NCI-H1048 (cell line): ENCODE data around the gene HPRT1.

Experiments
- DNase-seq: peaks from one replicate; lab custom pipeline; 2025; lab: John Stamatoyannopoulos, UW

Gene HPRT1

GRCh38 chrX:134544135-134544512 is 84.2 kb downstream of the HPRT1 start:
- DNase-seq: no peak

- no peak for DNase-seq
Measured at GRCh38 chrX:134544513-134545151, 84.7 kb downstream of the HPRT1 start.

DNA sequence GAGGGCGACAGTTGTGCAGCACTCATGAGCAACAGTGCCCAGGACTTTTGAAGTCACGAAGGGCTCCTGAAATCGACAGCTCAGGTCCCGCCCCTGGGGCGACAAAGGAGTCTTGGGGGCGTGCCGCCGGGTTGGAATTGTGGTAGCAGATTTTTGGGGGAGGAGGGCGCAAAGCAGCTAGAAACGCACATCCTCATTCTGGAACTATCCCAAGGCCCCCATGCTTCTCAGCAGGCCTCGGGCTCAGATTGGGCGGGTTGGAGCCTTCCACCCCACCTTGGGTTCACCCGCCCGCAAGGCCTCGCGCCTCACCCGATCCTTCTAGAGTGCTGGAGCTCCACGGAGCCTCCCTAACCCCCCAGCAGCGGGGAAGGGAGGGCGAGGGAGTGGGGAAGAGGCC is 85.5 kb downstream of the HPRT1 start:
- DNase-seq: no peak

DNA sequence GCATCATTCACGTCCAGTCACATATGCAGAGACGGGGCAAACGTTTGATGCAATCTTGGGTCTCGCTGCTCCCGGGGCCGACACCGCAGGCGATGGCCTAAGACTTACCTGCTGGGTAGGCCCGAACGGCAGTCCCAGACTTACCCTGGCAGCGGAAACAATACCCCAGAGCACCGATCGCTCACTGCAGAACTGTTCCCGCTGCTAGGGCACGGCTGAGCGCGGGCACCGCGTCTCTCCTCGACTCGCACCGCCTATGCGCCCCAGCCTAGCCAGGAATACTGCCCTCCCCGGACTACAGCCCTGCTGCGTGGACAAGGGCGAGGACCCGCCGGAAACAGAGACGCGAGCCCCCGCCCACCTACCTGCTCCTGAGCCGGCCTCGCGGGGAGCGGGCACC is 86.2 kb downstream of the HPRT1 start:
- DNase-seq: no peak

DNA sequence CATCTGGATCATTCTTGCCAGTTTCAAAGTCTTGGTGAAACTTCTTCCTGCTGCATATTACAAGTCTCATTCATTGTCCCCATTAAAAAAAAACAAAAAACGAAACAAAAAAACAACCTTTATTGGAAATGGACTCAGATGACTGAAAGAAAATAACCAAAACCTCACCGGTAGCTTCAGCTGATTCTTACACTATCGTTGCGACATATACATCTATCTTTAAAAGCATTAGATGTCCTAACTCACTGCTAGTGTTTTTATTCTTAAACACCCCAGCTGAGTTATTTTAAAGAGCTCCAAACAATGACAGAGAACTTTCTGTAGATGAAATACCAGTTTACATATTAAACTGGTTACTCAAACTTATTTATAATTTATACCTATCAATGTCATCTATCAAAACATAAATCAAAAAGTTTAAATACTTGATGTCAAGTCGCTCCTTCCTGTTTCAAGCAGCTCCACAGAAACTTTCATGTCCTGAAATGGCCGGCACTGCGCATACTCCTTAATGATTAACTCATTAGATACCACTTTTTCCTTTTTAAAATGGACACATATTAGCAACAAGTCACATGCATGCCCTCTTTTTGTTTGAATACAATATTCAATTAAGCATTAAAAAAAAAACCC is 87.2 kb downstream of the HPRT1 start:
- no peak for DNase-seq

- DNase-seq: no peak
Measured at GRCh38 chrX:134548257-134549201, 88.6 kb downstream of the HPRT1 start.
